ENCODE data around the gene GPR31. TPM values are rescaled to one million over a fixed set of nuclear protein-coding genes. Genes with fewer than 3 reads are reported as not detected.

The GPR31 gene
- total RNA-seq, 4 donors from 2014 or later, result not detected

DNA sequence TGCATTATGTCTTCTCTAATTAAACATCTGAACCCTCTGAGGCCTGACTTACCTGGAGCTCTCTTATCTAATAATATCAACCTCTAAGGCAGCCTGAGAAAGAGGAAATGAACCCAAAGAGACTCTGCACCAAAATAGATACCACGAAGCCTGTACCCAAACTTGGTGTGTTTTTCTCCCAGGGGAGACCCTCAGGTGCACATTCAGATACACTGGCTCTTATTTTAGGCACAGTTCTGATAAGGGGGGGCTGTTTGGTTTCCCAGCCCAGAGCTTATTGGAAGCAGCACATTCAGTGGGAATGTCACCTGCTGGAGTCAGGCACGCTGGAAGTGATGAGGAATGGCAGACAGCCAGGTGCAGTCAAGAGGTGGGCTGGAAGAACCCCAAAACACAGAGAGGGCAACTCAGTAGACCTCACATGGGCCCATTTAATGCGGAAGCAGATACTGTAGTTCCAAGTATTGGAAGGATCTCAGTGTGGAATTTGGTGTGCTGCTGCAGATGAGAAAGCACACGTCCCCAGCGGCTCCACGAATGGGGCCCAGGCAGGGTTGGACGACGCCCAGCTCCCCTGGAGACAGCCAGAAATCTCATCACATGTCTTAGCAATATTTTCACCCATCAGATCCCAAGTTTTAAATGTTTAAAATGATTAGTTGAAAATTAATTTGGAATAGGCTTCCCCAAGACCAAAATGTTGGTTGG is 44.6 kb downstream of the GPR31 start:
- Histone ChIP-seq H3K9me3 (no peaks in the 10 kb centered on the region), H3K27me3 (no peaks in the 10 kb centered on the region), H3K27ac (no peak overlapping the region), H3K4me1 (peaks cover 0 to 28% (median 0%) of the 10 kb centered on the region in 3 donors), H3K36me3 (no peaks in the 10 kb centered on the region), H3K4me3 (no peak overlapping the region)
- TF ChIP-seq EP300 (IDR thresholded peaks at IDR 0.05) (no peak), CTCF (IDR thresholded peaks at IDR 0.05) (no peak), POLR2AphosphoS5 (IDR thresholded peaks at IDR 0.05) (no peak), POLR2A (IDR thresholded peaks at IDR 0.05) (no peak)
- no peak for ATAC-seq
- 45 to 71% methylated on average over 6 to 7 of the region's 8 CpGs for WGBS, 2 donors (ENCODE audit: low coverage in 1 of 2)

GRCh38 chr6:167112421-167112820 is 45.4 kb downstream of the GPR31 start:
- Histone ChIP-seq H3K4me1 (peaks cover 0 to 28% (median 0%) of the 10 kb centered on the region in 3 donors), H3K4me3 (no peak overlapping the region), H3K27ac (no peak overlapping the region), H3K9me3 (no peaks in the 10 kb centered on the region), H3K27me3 (no peaks in the 10 kb centered on the region), H3K36me3 (no peaks in the 10 kb centered on the region)
- TF ChIP-seq POLR2A (IDR thresholded peaks at IDR 0.05) (no peak), CTCF (IDR thresholded peaks at IDR 0.05) (no peak), POLR2AphosphoS5 (IDR thresholded peaks at IDR 0.05) (no peak), EP300 (IDR thresholded peaks at IDR 0.05) (no peak)
- no peak for ATAC-seq
- WGBS, 2 donors (ENCODE audit: low coverage in 1 of 2), result 86 to 100% methylated on average over 3 to 7 of the region's 8 CpGs

- Histone ChIP-seq H3K4me1 (peaks cover 0 to 24% (median 0%) of the 10 kb centered on the region in 3 donors), H3K36me3 (no peaks in the 10 kb centered on the region), H3K4me3 (no peak overlapping the region), H3K27ac (no peak overlapping the region), H3K9me3 (no peaks in the 10 kb centered on the region), H3K27me3 (no peaks in the 10 kb centered on the region)
- no peak for ATAC-seq
- TF ChIP-seq EP300 (IDR thresholded peaks at IDR 0.05) (no peak), POLR2A (IDR thresholded peaks at IDR 0.05) (no peak), POLR2AphosphoS5 (IDR thresholded peaks at IDR 0.05) (no peak), CTCF (IDR thresholded peaks at IDR 0.05) (no peak)
- WGBS, 2 donors (ENCODE audit: low coverage in 1 of 2), result 48 to 71% methylated on average over 2 to 3 of the region's 3 CpGs
These were observed 46.2 kb downstream of the GPR31 start for GRCh38 chr6:167111597-167111996.

GRCh38 chr6:167109651-167110050 is 48.1 kb downstream of the GPR31 start:
- H3K4me1 ChIP-seq, result peaks cover 0 to 5% (median 0%) of the 10 kb centered on the region in 3 donors
- H3K9me3 ChIP-seq, result no peaks in the 10 kb centered on the region
- ATAC-seq, result no peak
- no peaks in the 10 kb centered on the region for H3K27me3 ChIP-seq
- no peaks in the 10 kb centered on the region for H3K36me3 ChIP-seq
- H3K4me3 ChIP-seq, result no peak overlapping the region
- 73% methylated on average over 6 of the region's 6 CpGs; no CpG with 5 or more reads in 1 of the 2 donors for WGBS, 2 donors (ENCODE audit: low coverage in 1 of 2)
- H3K27ac ChIP-seq, result no peak overlapping the region
- no peak for TF ChIP-seq CTCF (IDR thresholded peaks at IDR 0.05)
- TF ChIP-seq EP300 (IDR thresholded peaks at IDR 0.05), result no peak
- TF ChIP-seq POLR2AphosphoS5 (IDR thresholded peaks at IDR 0.05), result no peak

GRCh38 chr6:167108278-167108677 is 49.5 kb downstream of the GPR31 start:
- Histone ChIP-seq H3K9me3 (no peaks in the 10 kb centered on the region), H3K27ac (no peak overlapping the region), H3K4me1 (no peaks in the 10 kb centered on the region), H3K36me3 (no peaks in the 10 kb centered on the region), H3K4me3 (no peak overlapping the region), H3K27me3 (no peaks in the 10 kb centered on the region)
- WGBS, 2 donors (ENCODE audit: low coverage in 1 of 2), result 81 to 100% methylated on average over 1 to 5 of the region's 5 CpGs
- no peak for TF ChIP-seq POLR2AphosphoS5 (IDR thresholded peaks at IDR 0.05)
- no peak for TF ChIP-seq EP300 (IDR thresholded peaks at IDR 0.05)
- no peak for TF ChIP-seq POLR2A (IDR thresholded peaks at IDR 0.05)
- TF ChIP-seq CTCF (IDR thresholded peaks at IDR 0.05), result no peak
- no peak for ATAC-seq
